HG03064 (cell line): Measurements from ENCODE around the gene MLLT10.

Experiments
- ATAC-seq: cut with Tn5 transposase; IDR thresholded peaks from one replicate; pipeline ENCODE4 v1.9.1; 2021; ENCODE audit warnings: low read depth; ENCODE audit not compliant: unreplicated experiment

The MLLT10 gene

DNA sequence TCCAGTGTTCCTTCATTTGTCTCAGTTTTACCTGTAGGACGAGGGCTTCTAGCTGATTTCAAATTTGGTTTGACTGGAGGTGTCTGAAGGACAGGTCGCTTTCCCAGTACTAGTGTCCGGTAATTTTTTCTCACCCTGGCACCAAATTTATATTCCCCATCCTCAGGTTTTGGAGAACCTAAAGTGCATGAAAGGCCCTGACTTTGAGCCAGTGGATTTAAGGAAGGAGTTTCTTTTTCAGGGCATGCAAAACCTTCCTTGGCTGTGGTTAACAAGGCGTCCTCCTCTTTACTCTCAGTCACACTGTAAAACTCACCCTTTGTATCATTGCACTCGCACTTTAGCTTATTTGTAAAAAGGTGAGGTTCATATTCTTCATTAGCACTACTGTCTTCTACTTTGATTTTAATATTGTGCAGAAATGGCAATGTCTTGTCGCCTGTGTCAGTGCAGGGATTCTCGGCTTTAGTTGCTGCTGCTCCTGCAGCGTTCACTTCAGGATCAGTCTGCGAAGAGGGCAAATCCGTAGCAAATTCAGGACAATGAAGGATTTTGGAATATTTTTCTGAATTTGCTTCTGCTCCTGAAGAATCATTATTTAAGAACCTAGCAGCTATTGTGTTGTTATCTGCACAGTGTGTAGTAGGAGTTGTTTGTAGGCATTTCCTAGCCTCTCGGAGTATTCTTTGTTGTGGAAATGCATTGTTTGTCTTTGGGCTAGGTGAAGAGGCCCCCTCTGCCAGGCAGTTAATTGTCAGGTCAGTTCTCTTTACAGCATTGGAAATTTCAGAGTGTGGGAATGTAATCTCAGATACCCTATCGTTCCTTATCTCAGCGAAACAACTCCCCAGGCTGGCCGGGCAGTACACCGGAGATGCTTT, 18.4 kb upstream of the MLLT10 start:
- no peak for ATAC-seq

DNA sequence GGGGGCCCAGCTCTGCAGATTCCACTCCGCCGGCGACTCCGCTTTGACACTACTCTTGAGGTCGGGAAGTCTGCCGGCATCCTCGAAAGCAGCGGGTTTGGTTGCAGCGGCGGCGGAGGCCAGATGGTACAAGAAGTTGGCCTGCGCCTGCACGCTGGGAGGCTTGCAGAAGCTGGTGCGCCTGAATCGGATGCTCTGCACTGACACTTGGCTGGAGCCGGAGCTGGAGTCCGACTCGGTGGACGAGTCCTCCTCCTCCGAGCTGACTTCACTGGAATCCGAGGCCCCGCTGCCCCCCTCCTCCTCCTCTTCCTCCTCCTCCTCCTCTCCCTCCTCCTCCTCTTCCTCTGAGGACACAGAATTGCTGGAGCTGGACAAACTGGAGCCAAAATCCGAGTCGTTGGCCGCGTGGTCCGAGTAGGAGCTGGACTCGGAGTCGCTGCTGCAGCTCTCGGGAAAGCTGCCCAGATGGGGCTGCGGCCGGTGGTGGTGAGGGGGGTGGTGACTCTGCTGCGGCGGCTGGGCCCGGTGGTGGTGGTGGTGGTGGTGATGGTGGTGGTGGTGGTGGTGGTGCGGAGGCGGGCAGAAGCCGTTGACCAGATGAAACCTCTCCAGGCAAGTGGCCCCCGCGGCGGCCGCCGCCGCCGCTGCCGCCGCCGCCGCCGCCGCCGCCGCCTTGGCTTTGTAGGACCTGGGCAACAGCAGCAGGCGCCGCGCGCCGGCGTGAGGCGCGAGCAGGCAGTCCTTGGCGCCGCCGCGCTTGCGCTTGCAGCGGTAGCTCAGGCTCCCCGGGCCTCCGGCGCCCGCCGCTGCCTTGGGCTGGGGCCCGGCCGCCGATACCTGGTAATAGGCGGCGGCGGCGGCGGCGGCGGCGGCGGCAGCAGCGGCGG, 17.5 kb upstream of the MLLT10 start:
- ATAC-seq = peak; percentile 54

GRCh38 chr10:21517134-21518031, 16.6 kb upstream of the MLLT10 start:
- peak; percentile 41 for ATAC-seq

- ATAC-seq = no peak
These were observed 15.8 kb upstream of the MLLT10 start for GRCh38 chr10:21518149-21518640.

DNA sequence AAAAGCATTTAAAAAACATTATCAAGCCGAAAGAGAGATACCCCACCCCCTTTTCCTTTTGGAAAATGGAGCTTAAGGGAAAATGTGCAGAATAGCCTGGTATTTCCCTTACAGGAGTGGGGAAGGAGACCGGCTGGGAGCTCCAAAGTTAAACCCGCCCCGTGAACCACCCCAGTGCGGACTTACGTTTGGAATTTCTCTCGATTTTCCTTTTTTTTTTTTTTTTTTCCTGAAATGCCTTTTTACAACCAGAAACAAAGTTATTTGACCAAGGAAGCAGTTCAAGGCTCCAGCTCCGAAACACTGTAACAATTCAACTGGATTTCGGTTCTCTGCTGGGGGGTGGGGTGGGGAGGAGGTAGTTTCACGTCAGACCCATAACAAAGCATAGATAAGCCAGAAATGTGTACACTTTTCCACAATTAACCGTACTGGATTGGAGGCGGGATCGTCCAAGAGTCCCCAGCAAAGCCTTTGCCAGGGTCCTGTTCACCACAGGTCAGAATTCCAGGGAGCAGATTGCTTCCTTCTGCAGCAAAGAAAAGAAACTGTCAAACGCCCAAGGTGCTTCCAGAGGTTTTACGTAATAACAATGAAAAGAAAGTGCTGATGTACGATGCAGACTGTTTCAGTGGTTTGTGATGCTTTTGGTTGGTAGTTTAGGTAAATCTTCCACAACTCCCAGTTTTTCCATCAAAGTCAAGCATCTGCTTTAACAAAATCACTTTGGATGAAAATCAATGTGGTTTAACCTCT, 15.2 kb upstream of the MLLT10 start:
- no peak for ATAC-seq

GRCh38 chr10:21519397-21519933, 14.6 kb upstream of the MLLT10 start:
- ATAC-seq = no peak

DNA sequence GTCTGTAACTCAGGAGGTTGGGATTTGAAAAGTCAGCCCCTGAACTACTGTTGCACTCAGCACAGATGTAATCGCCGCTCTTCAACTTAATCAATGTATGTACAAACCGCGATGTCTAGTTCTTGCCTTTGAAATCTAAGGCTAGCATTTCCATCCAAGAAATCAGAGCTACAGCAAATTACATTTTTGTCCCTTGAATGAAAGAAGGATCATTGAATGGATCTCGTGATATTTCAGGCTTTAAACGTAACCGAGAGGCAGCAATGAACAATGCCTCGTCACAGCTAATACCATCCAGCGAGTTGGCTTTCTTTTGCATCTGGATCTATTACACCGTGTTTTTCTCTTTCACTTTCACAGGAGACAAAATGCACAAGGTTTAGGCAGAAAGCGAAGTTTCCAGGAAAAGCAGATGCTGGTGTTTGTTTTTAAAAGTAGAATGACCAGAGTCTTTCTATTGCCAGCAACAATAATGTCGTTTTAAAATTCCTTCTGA, 14.0 kb upstream of the MLLT10 start:
- ATAC-seq = no peak

DNA sequence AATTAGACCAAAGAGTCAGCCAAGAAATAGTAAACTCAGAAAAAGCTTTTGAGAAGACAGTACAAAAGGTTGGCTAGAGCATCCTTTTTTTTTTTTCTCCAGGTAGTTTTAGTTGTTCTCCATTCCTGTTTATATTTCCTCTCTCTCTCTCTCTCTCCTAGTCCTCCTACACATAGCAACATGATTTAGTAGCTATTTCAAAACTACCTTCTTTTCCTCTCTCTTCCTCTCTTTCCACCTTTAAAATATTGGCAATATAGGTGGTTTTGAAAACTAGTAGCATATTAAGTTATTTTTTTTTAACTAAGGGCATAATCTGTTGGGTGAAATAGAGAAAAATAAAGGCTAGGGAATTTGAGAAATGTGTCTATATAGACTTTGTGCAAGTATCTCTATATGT, 13.5 kb upstream of the MLLT10 start:
- ATAC-seq = no peak

DNA sequence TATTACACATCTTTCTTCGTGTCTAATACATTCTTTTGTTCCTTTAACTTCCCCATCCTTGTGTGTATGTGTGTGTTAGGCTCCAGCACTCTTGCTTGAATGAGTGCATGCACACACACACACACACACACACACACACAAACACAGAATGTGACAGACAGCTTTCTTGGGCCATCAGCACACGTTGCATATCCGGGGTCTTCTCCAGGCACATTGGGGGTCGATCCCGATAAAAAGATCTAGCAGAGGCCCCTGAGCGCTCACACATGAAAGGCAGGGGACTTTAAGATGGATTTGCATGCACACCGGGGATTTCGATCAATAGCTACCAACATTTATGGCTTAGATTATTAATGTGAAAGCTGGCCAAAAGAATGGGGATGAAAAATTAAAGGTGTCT, 13.1 kb upstream of the MLLT10 start:
- no peak for ATAC-seq

GRCh38 chr10:21521751-21522533, 12.1 kb upstream of the MLLT10 start:
- ATAC-seq = no peak

GRCh38 chr10:21522631-21523406, 11.2 kb upstream of the MLLT10 start:
- no peak for ATAC-seq

DNA sequence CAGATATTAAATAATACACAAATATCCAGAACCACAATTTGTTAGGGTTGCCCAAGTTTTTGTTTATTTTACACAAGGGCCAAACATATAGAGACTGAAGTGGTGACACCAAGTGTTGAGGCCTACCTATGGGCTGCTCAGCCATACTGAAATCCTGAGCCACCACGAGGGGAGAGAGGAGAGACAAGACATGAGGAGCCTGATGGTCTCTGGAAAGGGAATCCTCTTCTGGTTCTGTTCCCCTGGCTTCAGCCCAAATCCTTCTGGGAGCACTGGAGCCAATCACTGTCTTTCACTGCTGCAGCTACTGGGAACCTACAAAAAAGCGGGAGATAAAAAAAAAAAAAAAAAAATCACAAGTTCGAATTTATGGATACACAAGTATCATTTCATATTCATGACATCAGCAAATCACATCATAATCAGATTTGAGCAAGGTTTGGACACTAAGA, 10.4 kb upstream of the MLLT10 start:
- ATAC-seq = no peak

DNA sequence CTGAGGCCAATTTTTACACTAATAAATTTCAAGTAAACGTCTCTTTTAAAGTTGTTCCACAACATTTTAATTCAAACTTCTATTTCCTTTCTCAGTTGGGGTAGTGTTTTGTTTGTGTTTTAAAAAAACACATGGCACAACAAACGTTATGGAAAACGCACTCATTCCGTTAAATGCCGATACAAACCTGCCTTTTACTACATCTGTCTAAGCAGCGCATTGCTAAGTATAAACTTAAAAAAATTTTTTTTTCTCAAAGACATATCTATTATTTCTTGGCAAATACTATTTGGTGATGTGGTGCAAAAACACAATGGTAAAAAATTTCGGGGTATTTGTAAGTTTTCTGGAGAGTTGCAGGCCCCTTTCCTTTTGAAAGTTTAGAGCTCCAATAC, 9.9 kb upstream of the MLLT10 start:
- no peak for ATAC-seq

DNA sequence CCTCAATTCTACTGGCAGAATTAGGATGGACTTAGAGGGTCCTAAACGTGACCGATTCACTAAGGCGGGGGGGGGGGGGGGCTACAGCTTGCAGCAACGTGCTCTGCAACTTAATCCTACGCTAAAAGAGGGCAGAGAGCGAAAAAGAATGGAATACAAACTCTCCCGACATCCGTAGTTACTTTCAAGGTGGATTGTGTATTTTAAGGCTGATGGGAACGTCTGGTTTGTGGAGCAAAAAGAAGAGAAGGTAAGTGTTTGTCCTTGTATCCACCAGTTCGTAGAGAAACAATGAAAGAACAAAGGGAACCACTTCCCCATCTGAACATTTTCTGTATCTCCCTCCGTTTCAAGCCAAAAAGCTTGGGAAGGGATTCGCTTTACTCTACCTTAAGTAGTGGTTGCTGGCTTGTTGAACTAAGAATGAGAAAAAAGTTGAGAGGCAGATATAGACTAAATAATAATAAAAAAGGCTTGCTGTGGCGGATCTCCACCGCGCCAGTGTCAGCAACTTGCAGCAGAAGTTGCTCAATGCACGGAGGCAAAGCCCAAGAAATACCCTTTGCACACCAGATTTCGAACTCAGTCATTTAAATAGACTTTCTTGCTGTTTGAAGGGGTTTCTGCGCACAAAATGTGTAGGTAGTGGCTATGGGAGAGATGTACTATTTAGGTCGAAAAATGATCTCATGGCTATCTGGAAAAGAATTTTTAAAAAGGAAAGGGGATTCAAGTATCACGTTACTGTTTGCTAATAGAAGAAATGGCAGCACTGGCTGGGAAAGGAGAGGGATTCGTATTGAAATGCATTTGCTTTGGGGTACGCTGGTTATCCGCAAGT, 9.3 kb upstream of the MLLT10 start:
- no peak for ATAC-seq

DNA sequence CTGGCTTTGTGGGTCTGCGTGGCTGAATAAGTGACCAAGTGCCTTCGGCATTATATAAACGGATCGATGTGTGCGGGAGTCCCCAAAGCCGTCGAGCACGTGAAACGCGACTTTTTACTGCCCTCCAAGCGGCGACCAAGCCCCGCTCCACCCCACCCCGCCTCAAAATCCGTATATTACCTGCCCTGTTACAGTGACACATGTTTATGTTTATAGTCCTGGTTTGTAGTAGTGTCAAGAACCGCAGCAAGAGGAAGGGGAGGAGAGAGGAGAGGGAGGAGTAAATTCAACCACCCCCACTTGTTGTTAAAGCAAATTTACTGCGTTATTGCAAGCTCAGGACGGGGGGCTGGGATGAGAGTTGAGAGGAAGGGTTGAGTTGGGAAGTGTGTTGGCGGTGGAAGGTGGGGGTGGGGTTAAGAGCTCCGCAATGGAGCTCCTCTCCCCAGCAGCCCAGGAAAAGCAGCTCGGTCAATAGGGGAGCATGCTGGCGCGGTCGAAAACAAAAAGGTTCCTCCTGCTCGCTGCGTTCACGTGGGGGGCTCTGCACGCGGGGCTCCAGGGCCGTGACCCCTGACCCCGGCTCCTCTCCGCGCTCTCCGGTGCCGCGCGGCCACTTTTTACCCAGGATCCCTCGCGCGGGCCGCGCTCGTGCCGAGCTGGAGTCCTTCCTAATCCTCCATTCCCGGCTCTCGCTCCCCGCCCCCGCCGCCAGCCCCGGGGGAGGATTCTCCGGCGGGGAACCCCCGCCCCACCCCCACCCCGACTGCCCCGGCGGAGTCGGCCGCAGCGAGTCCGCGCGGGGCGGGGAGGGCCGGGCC, 8.5 kb upstream of the MLLT10 start, which contains the start of gene SKIDA1:
TSS of gene SKIDA1 (minus strand) at position 316 of the 821 bp plus-strand sequence. CDS start 7,860 bp downstream, outside the sequence.
- peak; percentile 54 for ATAC-seq
